GM18499 (cell line): Measurements from ENCODE around the gene FAM161A.

Source experiments
- ATAC-seq: cut with Tn5 transposase; IDR thresholded peaks from one replicate; pipeline ENCODE4 v1.9.1; 2021; ENCODE audit warnings: moderate number of reproducible peaks; ENCODE audit not compliant: insufficient read depth, unreplicated experiment

The FAM161A gene

GRCh38 chr2:61789807-61790602, 63.9 kb downstream of the FAM161A start:
- no peak for ATAC-seq

GRCh38 chr2:61787941-61788563, 65.8 kb downstream of the FAM161A start:
- ATAC-seq = no peak

GRCh38 chr2:61786876-61787275, 67.0 kb downstream of the FAM161A start:
- ATAC-seq = no peak

- no peak for ATAC-seq
Observed at GRCh38 chr2:61785583-61785982, 68.3 kb downstream of the FAM161A start.

GRCh38 chr2:61784643-61785042, 69.2 kb downstream of the FAM161A start:
- no peak for ATAC-seq

- no peak for ATAC-seq
Observed at GRCh38 chr2:61775956-61776570, 77.8 kb downstream of the FAM161A start.
